NCI-H82 treated with DMSO at 0.1 percent for 48 hours (cell line): ENCODE results near the gene RHBDL1.

ENCODE experiments used
- DNase-seq: peaks from one replicate; lab custom pipeline; 2025; ENCODE audit not compliant: unreplicated experiment; lab: John Stamatoyannopoulos, UW

RHBDL1 gene

DNA sequence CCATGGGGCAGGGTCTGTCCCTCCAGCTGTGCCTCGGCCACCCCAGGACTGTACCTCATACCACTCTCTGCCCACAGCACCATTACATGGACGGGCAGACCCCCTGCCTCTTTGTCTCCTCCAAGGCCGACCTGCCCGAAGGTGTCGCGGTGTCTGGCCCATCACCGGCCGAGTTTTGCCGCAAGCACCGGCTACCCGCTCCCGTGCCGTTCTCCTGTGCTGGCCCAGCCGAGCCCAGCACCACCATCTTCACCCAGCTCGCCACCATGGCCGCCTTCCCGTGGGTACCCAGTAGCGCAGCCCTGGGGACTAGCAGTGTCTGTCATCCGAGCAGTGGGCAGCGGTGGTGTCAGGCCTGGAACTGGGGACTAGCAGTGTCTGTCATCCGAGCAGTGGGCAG, 2.6 kb upstream of the RHBDL1 start:
- DNase-seq = no peak

GRCh38 chr16:673399-673991, 2.0 kb upstream of the RHBDL1 start:
- DNase-seq = no peak

DNA sequence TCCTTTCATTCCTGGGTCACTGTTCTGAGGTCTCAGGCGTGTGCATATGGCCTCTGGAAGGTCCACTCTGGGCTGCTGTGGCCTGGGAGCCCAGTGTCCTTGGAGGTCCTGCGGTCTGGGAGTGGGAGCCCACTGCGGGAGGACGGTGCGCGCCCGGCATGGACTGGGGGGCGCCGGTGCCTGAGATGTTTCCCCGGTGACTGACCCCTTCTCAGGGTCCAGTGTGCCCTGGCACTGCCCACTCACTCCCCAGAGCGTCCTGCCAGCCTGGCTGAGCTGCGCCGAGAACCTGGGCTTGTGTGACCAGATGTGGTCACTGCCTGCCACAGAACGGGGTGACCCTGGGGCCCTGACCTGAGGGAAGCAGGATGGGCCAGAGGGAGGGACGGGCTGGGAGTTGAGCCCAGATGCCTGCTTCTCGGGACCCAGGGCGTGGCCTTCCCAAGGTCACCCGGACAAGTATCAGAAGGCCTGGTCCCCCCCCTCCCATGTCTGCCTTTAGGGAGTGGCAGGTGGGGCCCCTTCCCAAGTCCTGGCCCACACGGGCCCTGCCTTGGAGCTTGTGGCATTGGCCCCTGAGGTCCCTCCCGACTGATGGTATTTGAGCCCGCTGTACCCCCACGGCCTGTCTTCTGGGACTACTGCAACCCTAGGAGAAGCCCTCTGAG, 1.1 kb upstream of the RHBDL1 start:
- DNase-seq = no peak

DNA sequence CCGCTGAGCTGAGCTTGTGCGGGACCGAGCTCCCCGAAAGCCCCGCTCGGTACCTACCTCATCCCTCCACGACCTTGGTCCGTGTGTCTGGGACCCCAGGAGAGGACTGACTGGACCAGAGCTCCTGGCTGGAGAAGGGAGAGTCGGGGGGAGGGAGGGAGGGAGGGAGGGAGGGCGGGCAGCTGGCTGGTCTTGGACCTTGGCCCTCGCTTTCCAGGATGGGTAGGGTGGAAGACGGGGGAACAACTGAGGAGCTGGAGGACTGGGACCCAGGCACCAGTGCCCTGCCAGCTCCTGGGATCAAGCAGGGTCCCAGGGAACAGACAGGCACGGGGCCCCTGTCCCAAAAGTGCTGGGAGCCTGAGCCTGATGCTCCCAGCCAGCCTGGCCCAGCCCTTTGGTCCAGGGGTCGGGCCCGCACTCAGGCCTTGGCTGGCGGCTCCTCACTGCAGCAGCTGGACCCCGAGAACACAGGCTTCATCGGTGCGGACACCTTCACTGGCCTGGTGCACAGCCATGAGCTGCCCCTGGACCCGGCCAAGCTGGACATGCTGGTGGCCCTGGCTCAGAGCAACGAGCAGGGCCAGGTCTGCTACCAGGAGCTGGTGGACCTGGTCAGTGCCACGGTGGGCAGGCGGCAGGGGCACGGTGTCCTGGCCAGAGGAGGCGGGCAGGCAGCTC, 553 bp downstream of the RHBDL1 start:
- no peak for DNase-seq

GRCh38 chr16:676565-676902, 1.1 kb downstream of the RHBDL1 start:
- DNase-seq = no peak

GRCh38 chr16:676913-677312, 1.4 kb downstream of the RHBDL1 start:
- DNase-seq = no peak

DNA sequence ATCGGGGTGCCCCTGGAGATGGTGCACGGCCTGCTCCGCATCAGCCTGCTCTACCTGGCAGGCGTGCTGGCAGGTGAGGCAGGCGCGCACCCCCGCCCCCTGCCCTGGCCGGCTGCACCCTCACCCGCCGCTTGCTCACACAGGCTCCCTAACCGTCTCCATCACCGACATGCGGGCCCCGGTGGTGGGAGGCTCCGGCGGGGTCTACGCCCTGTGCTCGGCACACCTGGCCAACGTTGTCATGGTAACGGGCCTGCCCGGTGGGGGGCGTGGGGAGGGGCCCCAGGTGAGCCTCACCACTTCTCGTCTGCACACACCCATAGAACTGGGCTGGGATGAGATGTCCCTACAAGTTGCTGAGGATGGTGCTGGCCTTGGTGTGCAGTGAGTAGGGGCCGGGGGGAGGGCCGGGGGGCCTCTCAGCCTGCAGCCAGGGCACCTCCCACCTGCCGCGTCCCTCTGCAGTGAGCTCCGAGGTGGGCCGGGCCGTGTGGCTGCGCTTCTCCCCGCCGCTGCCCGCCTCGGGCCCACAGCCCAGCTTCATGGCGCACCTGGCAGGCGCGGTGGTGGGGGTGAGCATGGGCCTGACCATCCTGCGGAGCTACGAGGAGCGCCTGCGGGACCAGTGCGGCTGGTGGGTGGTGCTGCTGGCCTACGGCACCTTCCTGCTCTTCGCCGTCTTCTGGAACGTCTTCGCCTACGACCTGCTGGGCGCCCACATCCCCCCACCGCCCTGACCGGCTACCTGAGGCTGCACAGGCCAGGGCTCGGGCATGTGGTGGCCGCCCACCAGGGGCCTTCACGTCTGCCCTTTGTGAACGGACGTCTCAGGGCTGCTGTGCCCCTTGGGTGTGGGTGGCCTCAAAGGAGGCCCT, 2.1 kb downstream of the RHBDL1 start:
- no peak for DNase-seq

- DNase-seq = no peak
Observed at GRCh38 chr16:678209-678857, 2.9 kb downstream of the RHBDL1 start.

DNA sequence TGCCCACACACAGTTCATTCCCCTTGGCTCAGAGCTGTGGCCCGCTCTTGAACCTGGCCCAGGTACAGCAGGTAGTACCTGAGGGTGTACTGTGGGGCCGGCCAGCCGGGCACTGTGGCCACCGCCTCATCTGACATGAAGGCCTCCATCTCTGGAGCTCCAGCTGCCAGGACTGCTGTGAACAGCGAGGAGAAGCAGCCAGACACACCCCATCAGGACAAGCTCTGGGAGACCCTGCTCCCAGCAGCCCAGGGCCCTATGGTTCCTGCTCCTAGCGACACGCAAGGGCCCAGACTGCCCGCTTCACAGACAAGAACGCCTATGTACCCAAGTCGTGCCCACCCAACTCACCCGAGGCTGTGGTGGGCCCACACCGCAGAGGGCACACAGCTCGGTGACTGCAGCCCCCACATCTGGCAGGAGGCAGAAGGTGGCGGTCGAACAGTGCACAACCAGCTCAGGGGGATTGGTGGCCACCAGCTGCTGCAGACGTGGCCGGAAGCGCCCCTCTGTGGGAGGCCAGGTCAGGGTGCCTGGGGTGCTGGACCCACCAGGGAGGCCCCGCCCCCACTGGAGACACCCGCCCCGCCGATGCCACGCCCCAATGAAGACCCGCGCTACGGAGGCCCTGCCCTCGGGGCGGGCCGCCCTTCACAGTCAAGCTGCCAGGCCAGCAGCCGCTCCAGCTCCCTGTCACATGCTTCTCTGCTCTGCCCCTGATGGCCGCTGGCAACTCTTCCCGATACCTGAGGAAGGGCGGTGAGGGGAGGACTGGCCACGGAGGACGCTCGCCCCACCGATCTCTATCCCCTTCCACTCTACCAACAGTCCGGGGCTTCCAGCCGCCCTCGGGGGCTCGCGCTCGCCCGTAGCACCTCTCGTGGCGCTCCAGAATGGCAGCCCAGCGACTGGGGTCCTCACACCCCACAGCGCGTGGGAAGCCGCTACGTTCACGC, 3.7 kb downstream of the RHBDL1 start:
- DNase-seq = peak; percentile 66

DNA sequence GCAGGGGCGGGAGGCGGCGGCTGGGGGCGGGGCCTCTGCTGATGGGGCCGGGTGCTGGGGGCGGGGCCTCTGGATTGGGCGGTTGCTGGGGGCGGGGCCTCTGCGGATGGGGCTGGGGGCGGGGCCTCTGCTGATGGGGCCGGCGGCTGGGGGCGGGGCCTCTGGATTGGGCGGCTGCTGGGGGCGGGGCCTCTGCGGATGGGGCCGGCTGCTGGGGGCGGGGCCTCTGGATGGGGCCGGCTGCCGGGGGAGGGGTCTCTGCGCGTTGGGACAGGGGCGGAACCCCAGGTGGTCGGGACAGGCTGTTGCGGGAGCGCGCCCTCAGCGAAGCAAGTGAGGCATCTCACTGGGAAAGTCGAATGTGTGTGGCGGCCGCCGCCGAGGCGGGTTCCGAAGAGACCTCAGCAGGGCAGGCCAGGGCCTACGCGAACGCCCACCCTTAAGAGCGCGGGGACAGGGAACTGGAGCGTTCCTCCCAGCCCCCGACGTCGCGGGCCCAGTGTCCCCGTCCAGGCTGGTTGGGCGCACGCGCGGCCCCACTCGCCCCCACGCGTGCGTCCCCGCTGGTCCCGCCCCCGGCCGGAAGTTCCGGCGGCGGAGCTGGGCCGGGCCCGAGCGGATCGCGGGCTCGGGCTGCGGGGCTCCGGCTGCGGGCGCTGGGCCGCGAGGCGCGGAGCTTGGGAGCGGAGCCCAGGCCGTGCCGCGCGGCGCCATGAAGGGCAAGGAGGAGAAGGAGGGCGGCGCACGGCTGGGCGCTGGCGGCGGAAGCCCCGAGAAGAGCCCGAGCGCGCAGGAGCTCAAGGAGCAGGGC, 4.5 kb downstream of the RHBDL1 start, which contains the start of gene STUB1:
STUB1 (plus strand) TSS at position 597 of the 811 bp plus-strand sequence; CDS start at position 713, 116 bp downstream.
- peak; percentile 78 for DNase-seq

- no peak for DNase-seq
Observed at GRCh38 chr16:680625-680945, 5.1 kb downstream of the RHBDL1 start.

- DNase-seq = no peak
Observed at GRCh38 chr16:680967-681745, 5.7 kb downstream of the RHBDL1 start.

DNA sequence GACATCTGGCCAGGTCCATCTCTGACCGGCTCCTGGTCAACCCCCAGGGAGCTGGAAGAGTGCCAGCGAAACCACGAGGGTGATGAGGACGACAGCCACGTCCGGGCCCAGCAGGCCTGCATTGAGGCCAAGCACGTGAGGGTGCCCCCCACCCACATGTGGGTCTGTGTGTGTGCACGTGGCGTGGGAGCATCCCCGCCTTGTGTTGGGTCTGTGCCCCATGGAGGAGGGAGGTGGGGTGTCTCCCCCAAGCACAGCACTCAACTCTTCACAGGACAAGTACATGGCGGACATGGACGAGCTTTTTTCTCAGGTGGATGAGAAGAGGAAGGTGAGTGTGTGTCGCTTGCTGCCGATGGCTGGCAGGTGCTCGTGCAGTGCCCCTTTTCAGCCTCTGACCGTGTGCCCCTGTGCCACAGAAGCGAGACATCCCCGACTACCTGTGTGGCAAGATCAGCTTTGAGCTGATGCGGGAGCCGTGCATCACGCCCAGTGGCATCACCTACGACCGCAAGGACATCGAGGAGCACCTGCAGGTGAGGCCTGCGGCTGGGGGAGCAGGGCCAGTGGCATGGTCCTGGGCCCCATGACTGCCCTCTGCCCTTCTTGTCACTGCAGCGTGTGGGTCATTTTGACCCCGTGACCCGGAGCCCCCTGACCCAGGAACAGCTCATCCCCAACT, 6.4 kb downstream of the RHBDL1 start:
- no peak for DNase-seq

- no peak for DNase-seq
Observed at GRCh38 chr16:682493-683395, 7.3 kb downstream of the RHBDL1 start.

- DNase-seq = no peak
Observed at GRCh38 chr16:683396-684070, 8.1 kb downstream of the RHBDL1 start.

- peak; percentile 70 for DNase-seq
Observed at GRCh38 chr16:684071-684794, 8.8 kb downstream of the RHBDL1 start, which contains the start of gene JMJD8. JMJD8 (minus strand) TSS chr16:684334; CDS start chr16:684319, 15 bp downstream.
